NT2/D1 (cell line): Measurements from ENCODE around the gene NCAM2.

Experiments used
- SUZ12 ChIP-seq: IDR thresholded peaks from 2 replicates; pipeline ENCODE4 v1.6.1; 2011; ENCODE audit not compliant: insufficient read length, insufficient read depth; ENCODE audit errors: extremely low read depth
- YY1 ChIP-seq: IDR thresholded peaks from 2 replicates; pipeline ENCODE4 v1.6.1; 2011; ENCODE audit not compliant: insufficient read length, insufficient read depth
- ZNF274 ChIP-seq: IDR thresholded peaks from 2 replicates; pipeline ENCODE4 v1.6.1; 2011; ENCODE audit warnings: mild to moderate bottlenecking, low read depth, low read length

GRCh38 chr21:21233051-21233450, 234.8 kb downstream of the NCAM2 start:
- TF ChIP-seq YY1 (no peak), ZNF274 (no peak), SUZ12 (no peak)
